CD4-positive, alpha-beta T cell treated with Interleukin-10 for 1 hour (primary cell): ENCODE results near the gene SLC8A1.

Source experiments
- DNase-seq: peaks from one replicate; pipeline ENCODE4 v3.0.0-alpha.2; 2020

SLC8A1 gene

GRCh38 chr2:40348665-40349064 is 103.2 kb downstream of the SLC8A1 start:
- no peak for DNase-seq

GRCh38 chr2:40348038-40348437 is 103.9 kb downstream of the SLC8A1 start:
- no peak for DNase-seq

- no peak for DNase-seq
These were observed 105.1 kb downstream of the SLC8A1 start for GRCh38 chr2:40346535-40347354.

GRCh38 chr2:40344364-40344763 is 107.5 kb downstream of the SLC8A1 start:
- DNase-seq, result no peak

- DNase-seq, result no peak
These were observed 108.0 kb downstream of the SLC8A1 start for GRCh38 chr2:40343902-40344301.

GRCh38 chr2:40341198-40341597 is 110.7 kb downstream of the SLC8A1 start:
- no peak for DNase-seq

- DNase-seq, result no peak
These were observed 112.9 kb downstream of the SLC8A1 start for GRCh38 chr2:40339026-40339425.

GRCh38 chr2:40332191-40332826 is 119.6 kb downstream of the SLC8A1 start:
- no peak for DNase-seq

GRCh38 chr2:40330096-40330495 is 121.8 kb downstream of the SLC8A1 start:
- DNase-seq, result no peak

- DNase-seq, result no peak
These were observed 122.2 kb downstream of the SLC8A1 start for GRCh38 chr2:40329739-40330030.

- DNase-seq, result no peak
These were observed 126.8 kb downstream of the SLC8A1 start for GRCh38 chr2:40325116-40325515.

- DNase-seq, result no peak
These were observed 127.2 kb downstream of the SLC8A1 start for GRCh38 chr2:40324656-40325055.

- no peak for DNase-seq
These were observed 130.1 kb downstream of the SLC8A1 start for GRCh38 chr2:40321822-40322221.

- DNase-seq, result no peak
These were observed 130.8 kb downstream of the SLC8A1 start for GRCh38 chr2:40321016-40321623.

- no peak for DNase-seq
These were observed 133.0 kb downstream of the SLC8A1 start for GRCh38 chr2:40318921-40319320.

- DNase-seq, result no peak
These were observed 134.1 kb downstream of the SLC8A1 start for GRCh38 chr2:40317761-40318160.

- no peak for DNase-seq
These were observed 134.8 kb downstream of the SLC8A1 start for GRCh38 chr2:40317046-40317445.

- no peak for DNase-seq
These were observed 135.3 kb downstream of the SLC8A1 start for GRCh38 chr2:40316620-40317019.

- no peak for DNase-seq
These were observed 136.2 kb downstream of the SLC8A1 start for GRCh38 chr2:40315683-40316082.

- no peak for DNase-seq
These were observed 140.9 kb downstream of the SLC8A1 start for GRCh38 chr2:40311026-40311425.

GRCh38 chr2:40310303-40310702 is 141.6 kb downstream of the SLC8A1 start:
- no peak for DNase-seq

GRCh38 chr2:40304340-40304739 is 147.6 kb downstream of the SLC8A1 start:
- DNase-seq, result no peak

- no peak for DNase-seq
These were observed 148.1 kb downstream of the SLC8A1 start for GRCh38 chr2:40303746-40304145.

- no peak for DNase-seq
These were observed 149.1 kb downstream of the SLC8A1 start for GRCh38 chr2:40302751-40303325.
